HG03469 (cell line): ENCODE data around the gene CHAF1A.

ENCODE experiments used
- ATAC-seq: cut with Tn5 transposase; IDR thresholded peaks from one replicate; pipeline ENCODE4 v1.9.1; 2021; ENCODE audit warnings: mild to moderate bottlenecking, moderate library complexity, moderate number of reproducible peaks; ENCODE audit not compliant: unreplicated experiment

CHAF1A gene, protein sequence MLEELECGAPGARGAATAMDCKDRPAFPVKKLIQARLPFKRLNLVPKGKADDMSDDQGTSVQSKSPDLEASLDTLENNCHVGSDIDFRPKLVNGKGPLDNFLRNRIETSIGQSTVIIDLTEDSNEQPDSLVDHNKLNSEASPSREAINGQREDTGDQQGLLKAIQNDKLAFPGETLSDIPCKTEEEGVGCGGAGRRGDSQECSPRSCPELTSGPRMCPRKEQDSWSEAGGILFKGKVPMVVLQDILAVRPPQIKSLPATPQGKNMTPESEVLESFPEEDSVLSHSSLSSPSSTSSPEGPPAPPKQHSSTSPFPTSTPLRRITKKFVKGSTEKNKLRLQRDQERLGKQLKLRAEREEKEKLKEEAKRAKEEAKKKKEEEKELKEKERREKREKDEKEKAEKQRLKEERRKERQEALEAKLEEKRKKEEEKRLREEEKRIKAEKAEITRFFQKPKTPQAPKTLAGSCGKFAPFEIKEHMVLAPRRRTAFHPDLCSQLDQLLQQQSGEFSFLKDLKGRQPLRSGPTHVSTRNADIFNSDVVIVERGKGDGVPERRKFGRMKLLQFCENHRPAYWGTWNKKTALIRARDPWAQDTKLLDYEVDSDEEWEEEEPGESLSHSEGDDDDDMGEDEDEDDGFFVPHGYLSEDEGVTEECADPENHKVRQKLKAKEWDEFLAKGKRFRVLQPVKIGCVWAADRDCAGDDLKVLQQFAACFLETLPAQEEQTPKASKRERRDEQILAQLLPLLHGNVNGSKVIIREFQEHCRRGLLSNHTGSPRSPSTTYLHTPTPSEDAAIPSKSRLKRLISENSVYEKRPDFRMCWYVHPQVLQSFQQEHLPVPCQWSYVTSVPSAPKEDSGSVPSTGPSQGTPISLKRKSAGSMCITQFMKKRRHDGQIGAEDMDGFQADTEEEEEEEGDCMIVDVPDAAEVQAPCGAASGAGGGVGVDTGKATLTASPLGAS

DNA sequence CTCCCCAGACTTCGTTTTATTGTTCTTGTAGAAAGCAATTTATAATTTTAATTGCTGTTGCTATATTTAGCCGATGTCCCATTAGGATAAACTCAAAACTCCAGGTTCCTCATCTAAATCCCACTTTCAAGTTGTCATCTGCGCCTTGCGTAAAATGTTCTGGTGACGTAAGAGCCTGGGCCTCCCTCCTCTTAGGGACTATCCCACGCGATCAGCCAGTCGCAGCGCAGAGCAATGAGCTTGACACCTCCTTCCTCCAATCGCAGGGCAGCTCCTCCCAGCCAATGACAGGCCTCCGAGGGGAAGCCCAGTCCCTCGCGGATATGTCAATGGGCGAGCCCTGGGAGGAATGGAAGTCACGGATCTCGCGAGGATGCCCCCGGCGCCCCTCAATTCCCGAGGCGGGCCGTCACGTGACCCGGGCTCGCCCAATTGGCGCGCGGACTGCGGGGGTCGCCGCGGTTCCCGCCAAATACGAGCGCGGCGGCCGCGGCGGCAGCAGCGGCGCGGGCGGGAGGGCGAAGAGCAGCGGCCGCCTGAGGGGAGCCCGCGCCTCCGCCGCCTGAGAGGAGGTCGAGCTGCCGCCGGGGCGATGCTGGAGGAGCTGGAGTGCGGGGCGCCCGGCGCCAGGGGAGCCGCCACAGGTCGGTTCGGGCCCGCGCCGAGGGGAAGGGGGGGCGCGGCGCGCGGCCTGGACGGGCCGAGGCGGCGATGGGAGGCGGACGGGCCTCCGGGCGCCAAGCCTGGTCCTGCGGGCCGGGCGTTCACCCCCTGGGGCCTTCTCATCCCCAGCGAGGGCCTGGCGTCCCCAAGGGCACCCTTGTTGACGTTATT is at the start of gene CHAF1A:
TSS of gene CHAF1A (plus strand) at position 470 of the 834 bp plus-strand sequence. CDS start at position 593, 123 bp downstream.
- peak; percentile 58 for ATAC-seq

DNA sequence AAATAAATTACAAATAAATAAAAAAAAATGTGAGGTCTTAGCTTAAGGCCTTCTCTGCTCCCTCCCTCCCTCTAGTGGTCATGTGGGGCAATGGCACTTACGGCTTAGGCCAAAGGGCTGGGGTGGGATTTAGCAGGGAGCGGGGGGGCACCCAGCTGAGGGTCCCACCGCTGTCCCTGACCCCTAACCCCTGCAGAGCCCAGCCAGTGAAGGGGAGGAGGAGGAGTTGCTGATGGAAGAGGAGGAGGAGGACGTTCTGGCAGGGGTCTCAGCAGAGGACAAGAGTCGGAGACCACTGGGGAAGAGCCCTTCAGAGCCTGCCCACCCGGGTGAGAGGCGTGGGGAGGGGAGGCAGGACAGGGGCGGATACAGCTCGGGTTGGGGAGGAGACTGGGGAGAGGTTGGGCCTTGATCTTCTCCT is 49.7 kb upstream of the CHAF1A start:
- no peak for ATAC-seq

DNA sequence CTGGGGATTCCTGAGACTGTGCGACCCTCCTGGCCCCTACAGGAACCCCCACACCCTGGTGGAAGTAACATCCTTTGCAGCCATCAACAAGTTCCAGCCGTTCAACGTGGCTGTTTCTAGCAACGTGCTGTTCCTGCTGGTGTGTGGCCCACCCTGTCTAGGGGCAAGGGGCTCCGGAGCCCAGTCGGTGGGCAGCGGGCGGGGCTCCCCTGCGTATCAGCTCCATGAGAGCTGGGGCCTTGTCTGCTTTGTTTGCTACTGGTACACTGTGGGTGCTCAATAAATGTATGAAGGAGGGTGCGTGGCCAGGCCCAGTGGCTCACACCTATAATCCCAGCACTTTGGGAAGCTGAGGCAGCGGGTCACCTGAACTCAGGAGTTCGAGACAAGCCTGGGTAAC is 48.2 kb upstream of the CHAF1A start:
- no peak for ATAC-seq

DNA sequence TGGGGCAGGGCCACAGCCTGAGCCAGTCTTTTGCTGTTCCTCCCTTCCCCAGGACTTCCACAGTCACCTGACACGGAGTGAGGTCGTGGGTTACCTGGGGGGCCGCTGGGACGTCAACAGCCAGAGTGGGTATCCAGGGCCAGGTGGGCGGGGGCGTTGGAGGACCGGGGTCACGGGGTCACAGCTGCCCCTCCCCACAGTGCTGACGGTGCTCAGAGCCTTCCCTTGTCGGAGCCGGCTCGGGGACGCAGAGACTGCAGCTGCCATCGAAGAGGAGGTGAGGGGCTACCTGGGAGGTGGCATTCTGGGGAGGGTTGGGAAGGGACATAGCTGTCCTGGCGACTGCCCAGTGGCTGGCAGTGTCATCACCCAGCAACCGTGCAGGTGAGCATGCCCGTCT is 47.5 kb upstream of the CHAF1A start:
- ATAC-seq: no peak

DNA sequence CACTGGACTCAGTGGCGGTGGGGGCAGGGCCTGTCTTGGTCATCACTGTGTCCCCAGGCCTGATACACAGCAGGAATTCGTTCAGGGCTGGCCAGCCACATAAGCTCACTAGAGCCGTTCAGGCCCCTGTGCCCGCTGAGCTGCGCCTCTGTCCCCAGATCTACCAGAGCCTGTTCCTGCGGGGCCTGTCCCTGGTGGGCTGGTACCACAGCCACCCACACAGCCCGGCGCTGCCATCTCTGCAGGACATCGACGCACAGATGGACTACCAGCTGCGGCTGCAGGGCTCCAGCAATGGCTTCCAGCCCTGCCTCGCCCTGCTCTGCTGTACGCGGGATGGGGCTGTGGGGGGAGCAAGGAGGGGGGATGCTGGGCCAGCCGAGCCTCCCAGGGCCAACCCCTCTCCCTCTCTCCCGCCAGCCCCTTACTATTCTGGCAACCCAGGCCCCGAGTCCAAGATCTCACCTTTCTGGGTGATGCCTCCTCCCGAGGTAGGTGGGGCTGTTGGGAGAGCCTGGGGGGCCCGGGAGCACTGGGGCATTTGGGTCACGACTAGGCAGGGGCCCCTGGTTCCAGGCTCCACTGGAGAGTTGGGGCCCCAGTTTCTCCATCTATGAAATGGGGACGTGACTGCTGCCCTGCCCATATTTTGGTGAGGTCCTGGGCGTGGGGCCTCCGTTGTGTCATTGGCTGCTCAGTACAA is 45.2 kb upstream of the CHAF1A start:
- ATAC-seq: no peak

DNA sequence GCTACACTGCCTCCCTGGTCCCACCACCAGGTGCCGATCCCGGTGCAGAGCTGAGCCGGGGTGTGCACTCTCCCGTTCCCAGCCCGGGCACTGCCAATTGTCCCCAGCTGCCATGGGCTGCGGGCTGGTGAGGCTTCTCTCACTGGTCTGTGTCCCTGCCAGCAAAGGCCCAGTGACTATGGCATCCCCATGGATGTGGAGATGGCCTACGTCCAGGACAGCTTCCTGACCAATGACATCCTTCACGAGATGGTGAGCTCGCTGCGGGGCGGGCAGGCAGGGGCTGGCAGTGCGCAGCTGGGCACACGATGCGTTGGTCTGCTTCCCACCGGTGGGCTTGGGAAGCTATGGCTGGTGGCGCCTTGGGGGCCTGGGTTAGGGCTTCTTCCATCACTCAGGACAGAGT is 44.5 kb upstream of the CHAF1A start:
- no peak for ATAC-seq

DNA sequence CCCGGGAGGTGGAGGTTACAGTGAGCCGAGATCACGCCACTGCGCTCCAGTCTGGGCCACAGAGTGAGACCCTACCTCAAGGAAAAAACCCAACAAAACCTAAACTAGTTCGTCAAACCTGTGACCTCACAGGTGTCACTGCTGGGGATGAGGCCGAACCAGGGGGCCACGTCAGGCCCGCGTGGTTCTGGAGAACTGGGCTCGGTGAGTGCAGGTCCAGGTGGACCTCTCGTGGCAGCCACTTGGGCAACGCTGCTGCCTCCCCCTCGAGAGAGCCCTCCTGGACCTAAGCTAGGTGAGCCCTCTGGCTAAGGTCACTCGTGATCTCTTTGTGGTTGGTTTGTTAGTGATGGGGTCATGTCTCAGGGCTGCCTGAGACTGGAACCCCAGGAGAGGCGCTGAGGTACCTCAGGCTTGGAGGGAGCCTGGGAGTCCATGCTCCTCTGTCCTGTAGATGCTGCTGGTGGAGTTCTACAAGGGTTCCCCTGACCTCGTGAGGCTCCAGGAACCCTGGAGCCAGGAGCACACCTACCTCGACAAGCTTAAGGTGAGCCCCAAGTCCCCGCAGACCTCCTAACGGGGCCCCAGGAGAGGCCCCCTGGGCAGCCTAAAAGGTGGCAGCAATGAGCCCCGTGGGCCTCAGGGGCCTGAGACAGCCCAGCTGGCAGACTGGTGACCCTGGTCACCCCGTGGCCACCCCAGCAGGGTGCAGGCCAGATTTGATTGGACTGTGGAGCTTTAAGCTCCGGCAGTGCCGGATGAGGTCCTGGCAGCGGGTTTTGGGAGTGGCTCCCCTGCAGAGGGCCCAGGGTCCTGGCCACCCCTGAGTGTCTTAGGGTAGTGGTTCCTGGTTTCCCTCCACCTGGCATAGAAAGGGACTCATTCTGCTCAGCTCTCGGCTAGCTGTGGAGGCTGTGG is 43.5 kb upstream of the CHAF1A start:
- no peak for ATAC-seq

DNA sequence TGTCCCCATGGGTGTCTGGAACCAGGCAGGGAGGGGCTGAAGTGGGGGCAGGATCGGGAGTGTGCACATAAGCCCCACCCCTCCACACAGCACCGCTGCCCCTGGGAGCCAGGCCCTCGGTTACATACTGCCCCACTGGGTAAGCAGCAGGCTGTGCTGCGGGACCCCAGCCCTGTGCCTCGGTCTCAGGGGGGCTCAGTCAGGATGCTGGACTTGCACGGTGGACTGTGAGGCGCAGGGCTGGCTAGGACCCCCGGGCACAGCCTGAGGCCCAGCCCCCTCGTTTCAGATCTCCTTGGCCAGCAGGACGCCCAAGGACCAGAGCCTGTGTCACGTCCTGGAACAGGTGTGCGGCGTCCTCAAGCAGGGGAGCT is 42.8 kb upstream of the CHAF1A start:
- ATAC-seq: no peak

DNA sequence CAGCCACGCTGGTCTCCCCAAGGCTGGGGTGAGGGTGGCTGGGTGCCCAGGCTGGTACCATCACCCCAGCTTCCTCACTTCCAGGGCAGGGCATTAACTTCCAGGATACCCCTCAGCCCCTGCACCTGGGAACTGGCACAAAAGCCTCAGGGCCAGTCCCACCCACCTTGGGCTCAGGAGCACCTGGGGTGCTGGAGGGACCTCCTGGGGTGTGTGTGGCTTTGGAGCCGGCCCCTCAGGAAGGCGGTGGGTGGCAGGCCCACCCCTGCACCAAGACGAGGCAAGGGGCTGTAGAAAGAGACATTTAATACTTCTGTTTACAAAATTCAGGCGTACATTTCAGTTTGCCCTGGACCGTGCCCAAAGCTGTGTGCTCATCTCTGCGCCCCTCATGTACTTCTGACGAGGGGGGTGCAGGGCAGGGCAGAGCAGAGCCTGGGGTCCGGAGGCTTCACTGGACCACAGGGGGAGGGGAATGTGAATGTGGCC is 42.3 kb upstream of the CHAF1A start:
- no peak for ATAC-seq

DNA sequence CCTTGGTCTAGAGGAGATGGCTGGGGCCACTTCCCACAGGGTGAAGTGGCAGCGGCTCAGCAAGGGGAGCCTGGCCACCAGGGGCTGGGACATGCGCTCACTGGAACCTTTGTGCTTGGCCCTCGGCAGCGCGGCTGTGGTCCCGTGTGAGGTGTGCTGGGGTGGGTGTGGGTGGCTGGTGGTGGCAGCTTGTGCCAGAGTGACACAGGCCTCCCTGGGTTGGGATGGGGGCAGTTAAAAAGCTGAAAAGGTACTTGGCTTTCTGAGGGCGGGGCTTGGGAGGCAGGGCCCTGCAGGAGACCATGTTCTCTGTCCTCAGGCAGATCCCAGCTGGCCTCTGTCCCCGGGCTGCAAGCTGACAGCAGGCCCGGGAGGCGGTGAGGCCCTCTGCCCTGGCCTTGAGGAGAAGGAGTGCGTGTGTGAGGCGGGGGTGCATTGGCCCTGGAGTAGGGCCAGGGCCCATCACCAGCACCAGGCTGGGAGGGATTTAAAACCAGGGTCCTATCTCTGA is 41.7 kb upstream of the CHAF1A start:
- ATAC-seq: no peak

DNA sequence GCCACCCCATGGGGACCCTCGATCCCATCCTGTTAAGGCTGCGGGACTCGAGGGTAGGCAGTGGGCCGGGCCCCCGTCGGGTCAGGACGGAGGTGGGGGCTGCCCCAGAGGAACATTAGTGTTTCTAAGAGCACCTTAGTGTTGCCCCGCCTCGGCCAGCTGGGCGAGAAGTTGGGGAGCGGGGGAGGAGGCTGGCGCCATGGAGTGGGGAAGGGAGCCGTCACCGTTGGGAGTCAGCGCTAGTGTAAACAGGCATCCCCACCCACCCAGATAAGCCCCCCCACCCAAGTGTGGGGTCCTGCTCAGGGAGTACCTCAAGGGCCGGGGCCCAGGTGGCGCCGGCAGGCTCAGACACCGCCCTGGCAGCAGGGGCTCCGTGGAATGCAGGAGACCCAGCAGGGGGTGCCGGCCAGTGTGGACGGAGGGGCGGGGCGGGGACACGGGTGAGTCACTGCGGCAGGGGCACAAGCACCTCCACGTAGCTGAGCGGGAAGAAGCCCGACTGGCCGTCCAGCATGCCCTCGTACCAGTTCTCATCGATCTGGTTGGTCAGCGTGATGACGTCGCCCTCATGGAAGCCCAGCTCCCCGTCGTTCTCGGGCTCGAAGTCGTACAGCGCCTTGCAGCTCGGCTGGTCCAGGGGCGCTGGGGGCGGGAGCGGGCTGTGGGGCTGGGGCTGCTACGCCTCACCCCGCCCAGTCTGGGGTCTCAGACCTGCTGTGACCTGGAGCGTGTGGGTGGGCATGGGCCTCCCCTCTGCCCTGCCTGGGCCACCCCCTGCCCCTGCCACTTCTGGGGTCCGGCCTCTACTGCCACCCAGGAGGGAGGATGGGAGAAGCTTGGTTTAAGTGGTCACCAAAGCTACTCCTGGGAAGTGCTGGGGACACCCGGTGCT is 41.0 kb upstream of the CHAF1A start:
- no peak for ATAC-seq

DNA sequence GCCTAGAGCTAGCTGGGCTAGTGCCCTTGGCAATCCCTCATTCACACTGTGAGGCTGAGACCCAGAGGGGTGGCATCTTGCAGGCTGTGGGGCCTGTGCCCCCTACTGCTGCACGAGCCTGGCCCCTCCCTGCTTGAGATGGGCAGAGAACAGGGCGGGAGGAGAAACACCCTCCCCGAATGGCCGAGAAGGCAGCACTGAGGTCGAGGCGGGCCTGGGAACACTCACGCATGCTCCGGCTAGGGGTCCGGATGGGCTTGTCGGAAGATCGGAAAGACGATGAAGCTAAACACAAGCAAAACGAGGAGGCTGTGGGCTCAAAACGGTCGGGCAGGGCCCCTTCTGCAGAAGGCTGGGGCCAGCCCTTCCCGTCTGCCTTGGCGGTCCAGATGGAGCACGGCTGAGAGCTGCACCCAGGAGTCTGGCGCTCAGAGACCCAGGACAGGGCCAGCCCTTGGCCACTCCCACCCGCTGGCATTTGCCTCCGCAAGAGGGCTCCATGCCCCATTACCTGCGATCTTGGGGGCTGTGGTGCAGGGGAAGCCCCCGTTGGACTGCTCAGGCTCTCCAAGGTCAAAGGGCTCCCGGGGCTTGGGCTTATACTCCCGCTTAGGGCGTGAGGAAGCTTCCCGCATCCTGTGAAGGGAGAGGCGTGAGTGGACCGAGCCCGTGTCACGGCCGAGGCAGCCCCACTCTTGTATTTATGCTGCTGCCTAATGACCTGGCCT is 40.2 kb upstream of the CHAF1A start:
- ATAC-seq: no peak

DNA sequence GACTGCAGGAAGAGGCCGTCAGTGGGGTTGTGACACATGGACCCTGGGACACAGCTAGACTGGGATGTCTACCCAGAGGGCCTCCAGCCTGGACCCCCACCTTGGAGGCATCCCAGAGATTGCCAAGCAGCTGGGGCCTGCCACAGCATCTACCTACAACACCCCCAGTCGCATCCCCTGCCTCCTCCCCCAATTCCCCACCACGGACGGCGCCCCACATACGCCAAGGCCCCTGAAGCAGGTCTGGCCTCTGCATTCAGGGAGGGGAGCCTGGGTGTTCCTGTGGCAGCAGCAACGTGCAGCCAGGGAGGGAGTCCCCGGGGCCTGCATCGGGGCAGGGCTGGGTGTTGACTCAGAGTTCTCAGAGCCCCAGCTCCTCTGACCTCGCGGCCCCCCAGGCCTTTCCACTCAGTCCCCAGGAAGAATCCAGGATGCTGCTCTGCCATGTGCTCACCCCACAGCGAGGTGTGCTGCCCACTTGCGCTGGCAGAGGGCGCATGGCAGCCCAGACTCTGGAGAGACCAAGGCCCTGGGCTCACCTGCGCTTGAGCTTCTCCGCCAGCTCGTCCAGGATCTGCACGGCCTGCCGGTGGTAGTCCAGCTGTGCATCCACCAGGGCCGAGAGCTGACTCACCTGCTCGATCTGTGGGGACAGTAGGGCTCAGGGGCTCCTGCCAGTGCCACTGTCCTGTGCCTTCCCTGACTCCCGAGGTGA is 39.5 kb upstream of the CHAF1A start:
- no peak for ATAC-seq

DNA sequence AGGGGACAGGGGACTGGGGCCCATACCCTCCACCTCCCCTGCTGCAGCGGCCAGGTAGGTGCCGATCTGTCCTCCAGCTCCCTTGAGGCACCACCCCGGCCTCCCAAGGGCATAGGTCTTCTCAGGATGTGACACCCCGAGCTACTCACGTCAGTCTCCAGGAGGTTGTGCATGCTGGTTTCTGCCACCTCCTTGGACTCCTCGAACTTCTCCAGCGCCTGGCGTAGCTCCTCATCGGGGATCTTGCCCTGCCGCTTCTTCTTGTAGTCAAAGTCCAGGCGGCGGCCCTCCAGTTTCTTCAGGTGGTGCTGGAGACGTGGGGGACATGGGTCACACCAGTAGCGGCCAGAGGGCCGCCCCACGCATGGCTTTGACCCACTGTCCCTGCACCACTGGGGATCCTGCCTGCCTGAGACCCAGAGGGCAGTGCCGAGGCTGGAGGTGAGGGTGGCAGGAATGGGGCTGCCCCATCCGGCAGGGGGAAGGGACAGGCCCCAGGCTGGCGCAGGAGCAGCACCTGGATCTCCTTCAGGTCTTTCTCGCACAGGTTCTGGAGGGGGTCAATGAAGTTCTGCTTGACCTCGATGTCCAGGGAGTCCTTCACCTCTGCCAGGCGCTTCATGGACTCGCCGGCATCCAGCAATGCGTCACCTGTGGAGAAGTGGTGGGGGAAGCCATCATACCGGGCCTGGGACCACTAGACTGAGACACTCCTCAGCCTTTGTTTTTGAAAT is 38.7 kb upstream of the CHAF1A start:
- ATAC-seq: no peak

DNA sequence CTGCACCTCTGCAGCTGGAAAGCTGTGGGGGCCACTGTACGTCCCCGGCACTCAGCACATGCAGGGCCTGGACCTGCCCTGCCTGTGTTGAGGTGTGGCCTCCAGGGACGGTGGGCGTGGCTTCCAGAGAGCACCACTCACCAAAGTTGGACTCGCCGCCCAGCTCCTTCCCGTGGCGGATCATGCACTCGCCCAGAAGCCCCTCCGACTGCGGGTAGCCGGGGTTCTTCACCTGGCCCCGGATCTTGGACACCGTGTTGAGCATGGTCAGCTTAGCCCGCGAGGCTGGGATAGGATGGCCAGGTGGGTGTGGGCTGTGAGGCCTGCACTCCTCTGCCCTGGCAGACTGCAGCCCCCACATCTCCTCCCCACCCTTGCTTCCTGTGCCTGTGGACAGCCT is 37.1 kb upstream of the CHAF1A start:
- ATAC-seq: no peak
